K562 (cell line): ENCODE results near the gene UBXN11. TPM values are rescaled to one million over a fixed set of nuclear protein-coding genes. Genes with fewer than 3 reads are reported as not detected.

Source experiments
- FOXP1 ChIP-seq: sonication (generic); formaldehyde crosslinking; IDR thresholded peaks from 2 replicates; pipeline ENCODE4 v1.8.0; 2022; ENCODE audit warnings: mild to moderate bottlenecking, missing genetic modification reagents
- HDAC2 ChIP-seq: fragments of 450-650 bp; IDR thresholded peaks from 2 replicates; pipeline ENCODE4 v1.6.1; 2016; ENCODE audit warnings: mild to moderate bottlenecking
- HMG20A ChIP-seq: fragments of 450-650 bp; formaldehyde crosslinking; conservative IDR thresholded peaks from 2 replicates; pipeline ENCODE4 v1.4.0; 2020; ENCODE audit warnings: mild to moderate bottlenecking, mixed read lengths
- NFRKB ChIP-seq: fragments of 450-650 bp; IDR thresholded peaks from 2 replicates; pipeline ENCODE4 v1.6.1; 2016; ENCODE audit warnings: low read depth
- PHF8 ChIP-seq: fragments of 200-600 bp; sonication (generic); IDR thresholded peaks from 2 replicates; pipeline ENCODE4 v1.6.1; 2012; ENCODE audit warnings: mixed run types, mild to moderate bottlenecking, inconsistent platforms, low read length, moderate library complexity, borderline replicate concordance
- RBFOX2 ChIP-seq: fragments of 200-400 bp; formaldehyde crosslinking; IDR thresholded peaks from 2 replicates; pipeline ENCODE4 v1.6.1; 2017; ENCODE audit warnings: low read depth, mild to moderate bottlenecking, low read length, moderate library complexity
- RBM25 ChIP-seq: fragments of 200-400 bp; formaldehyde crosslinking; IDR thresholded peaks from 2 replicates; pipeline ENCODE4 v1.6.1; 2018; ENCODE audit warnings: low read length, low read depth, moderate library complexity; ENCODE audit not compliant: severe bottlenecking
- SMAD1 ChIP-seq: fragments of 150-350 bp; IDR thresholded peaks from 2 replicates; pipeline ENCODE4 v1.6.1; 2014; ENCODE audit warnings: low read length, low read depth; ENCODE audit not compliant: partially characterized antibody
- SRF ChIP-seq, 2 experiments: fragments of 250-450, 450-650 bp in 1 of 2; sonication (Bioruptor Pico) in 1 of 2; sonication (generic) in 1 of 2; formaldehyde crosslinking; IDR thresholded peaks; 2 replicates each; pipeline versions ENCODE4 v1.5.0 to v1.5.1; 2020 to 2022; ENCODE audit warnings: mild to moderate bottlenecking in 1 of 2, missing genetic modification reagents in 1 of 2
- polyA plus RNA-seq, 8 experiments: library from polyadenylated mRNA; depleted of rRNA in 4 of 8; stranded (reverse) in 5 of 8; unstranded in 3 of 8; fragments of >200 nt; fragmentation: Nextera tagmentation in 2 of 8; fragmentation: Illumina TruSeq in 1 of 8; extraction: Ambion mirVana in 2 of 8; extraction: Trizol in 1 of 8; gene quantifications; 2 replicates each; pipeline versions ENCODE4 v1.2.1 to v1.2.3, GENCODE V29; 2011 to 2014; ENCODE audit warnings: inconsistent platforms in 1 of 8, missing spikeins in 1 of 8
- total RNA-seq, 7 experiments: library from RNA; depleted of rRNA in 6 of 7; stranded (reverse); fragments of >200 nt in 6 of 7; fragmentation: Illumina TruSeq in 2 of 7; extraction: Trizol in 2 of 7; gene quantifications; 2 replicates each; pipeline versions ENCODE4 v1.2.1 to v1.2.3, GENCODE V29; 2011 to 2021; ENCODE audit warnings: low replicate concordance in 1 of 7
- TF ChIP-seq, protein P1 (sequence below): conservative IDR thresholded peaks from 2 replicates; pipeline ENCODE4 v1.6.1; 2011; ENCODE audit warnings: low read depth, mild to moderate bottlenecking, low read length; ENCODE audit not compliant: control insufficient read depth
- TF ChIP-seq, protein P2 (sequence below), 2 experiments: fragments of 450-650 bp; IDR thresholded peaks; 2 replicates each; pipeline ENCODE4 v1.6.1; 2016
- TF ChIP-seq, protein P3 (sequence below), 2 experiments: IDR thresholded peaks in 1 of 2; conservative IDR thresholded peaks in 1 of 2; 2 replicates each; pipeline ENCODE4 v1.6.1; 2016; ENCODE audit warnings: low read depth in 2 of 2, mild to moderate bottlenecking in 1 of 2, missing compliant biosample characterization in 1 of 2, missing genetic modification characterization in 1 of 2, moderate library complexity in 1 of 2
- TF ChIP-seq, protein P4 (sequence below): fragments of 250-450 bp; sonication (Bioruptor Pico); IDR thresholded peaks from 2 replicates; pipeline ENCODE4 v1.9.0; 2021; ENCODE audit warnings: mild to moderate bottlenecking, inconsistent platforms
- TF ChIP-seq, protein P5 (sequence below): sonication (generic); formaldehyde crosslinking; IDR thresholded peaks from 2 replicates; pipeline ENCODE4 v1.9.0; 2022; ENCODE audit warnings: mild to moderate bottlenecking, missing genetic modification reagents
- TF ChIP-seq, protein P6 (sequence below): fragments of 250-450 bp; sonication (Bioruptor Pico); IDR thresholded peaks from 2 replicates; pipeline ENCODE4 v1.4.0; 2020

The UBXN11 gene
- total and polyA plus RNA-seq, 9 of the 15 experiments (the other 6 are each of a cell fraction or from before 2014, with no cell fraction given) = 0.48 to 34.3 (median 11.3) TPM

DNA sequence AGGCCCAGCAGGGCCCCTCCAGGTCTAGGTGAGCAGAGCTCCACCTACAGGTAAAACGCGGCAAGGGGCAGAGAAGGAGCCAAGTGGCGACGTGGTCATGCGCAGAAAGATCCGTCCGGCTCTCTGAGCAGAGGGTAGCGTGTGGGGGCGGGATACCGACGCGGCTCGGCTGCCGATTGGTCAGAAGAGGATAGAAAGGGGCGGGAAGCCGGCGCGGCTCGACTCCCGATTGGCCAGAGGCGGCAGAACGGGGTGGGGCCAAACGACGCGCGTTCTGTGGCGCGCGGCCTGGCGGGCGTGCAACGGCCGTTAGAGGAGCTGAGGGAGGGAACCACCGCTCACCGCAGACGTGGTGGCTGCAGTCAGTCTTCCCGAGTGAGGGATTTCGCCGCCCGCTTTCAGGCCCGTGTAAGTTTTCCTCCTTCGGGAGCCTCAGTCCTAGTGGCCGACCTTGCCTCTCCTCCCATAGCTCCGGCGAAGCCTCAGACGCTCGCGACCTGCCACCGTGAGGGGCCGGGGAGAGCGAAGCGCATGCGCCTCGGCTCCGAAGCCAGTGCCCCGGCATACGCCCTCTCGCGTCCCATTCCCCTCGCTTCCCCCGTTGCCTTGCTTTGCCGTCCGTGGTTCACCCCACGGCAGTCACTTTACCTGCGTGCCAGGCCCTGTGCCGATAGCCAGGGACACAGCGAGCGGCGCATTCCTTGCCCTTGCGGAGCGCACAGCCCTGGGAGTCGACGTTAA is 72.4 kb downstream of the UBXN11 start, which contains the start of gene CEP85 (continued):
- TF ChIP-seq, protein P1, sequence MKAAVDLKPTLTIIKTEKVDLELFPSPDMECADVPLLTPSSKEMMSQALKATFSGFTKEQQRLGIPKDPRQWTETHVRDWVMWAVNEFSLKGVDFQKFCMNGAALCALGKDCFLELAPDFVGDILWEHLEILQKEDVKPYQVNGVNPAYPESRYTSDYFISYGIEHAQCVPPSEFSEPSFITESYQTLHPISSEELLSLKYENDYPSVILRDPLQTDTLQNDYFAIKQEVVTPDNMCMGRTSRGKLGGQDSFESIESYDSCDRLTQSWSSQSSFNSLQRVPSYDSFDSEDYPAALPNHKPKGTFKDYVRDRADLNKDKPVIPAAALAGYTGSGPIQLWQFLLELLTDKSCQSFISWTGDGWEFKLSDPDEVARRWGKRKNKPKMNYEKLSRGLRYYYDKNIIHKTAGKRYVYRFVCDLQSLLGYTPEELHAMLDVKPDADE = peak; percentile 48; the same call in 1 of the 2 replicates
- TF ChIP-seq, protein P2, sequence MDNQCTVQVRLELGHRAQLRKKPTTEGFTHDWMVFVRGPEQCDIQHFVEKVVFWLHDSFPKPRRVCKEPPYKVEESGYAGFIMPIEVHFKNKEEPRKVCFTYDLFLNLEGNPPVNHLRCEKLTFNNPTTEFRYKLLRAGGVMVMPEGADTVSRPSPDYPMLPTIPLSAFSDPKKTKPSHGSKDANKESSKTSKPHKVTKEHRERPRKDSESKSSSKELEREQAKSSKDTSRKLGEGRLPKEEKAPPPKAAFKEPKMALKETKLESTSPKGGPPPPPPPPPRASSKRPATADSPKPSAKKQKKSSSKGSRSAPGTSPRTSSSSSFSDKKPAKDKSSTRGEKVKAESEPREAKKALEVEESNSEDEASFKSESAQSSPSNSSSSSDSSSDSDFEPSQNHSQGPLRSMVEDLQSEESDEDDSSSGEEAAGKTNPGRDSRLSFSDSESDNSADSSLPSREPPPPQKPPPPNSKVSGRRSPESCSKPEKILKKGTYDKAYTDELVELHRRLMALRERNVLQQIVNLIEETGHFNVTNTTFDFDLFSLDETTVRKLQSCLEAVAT (IDR thresholded peaks at IDR 0.05) = peak; percentile 5 to 81; a peak in 1 of 4 replicates
- TF ChIP-seq, protein P3, sequence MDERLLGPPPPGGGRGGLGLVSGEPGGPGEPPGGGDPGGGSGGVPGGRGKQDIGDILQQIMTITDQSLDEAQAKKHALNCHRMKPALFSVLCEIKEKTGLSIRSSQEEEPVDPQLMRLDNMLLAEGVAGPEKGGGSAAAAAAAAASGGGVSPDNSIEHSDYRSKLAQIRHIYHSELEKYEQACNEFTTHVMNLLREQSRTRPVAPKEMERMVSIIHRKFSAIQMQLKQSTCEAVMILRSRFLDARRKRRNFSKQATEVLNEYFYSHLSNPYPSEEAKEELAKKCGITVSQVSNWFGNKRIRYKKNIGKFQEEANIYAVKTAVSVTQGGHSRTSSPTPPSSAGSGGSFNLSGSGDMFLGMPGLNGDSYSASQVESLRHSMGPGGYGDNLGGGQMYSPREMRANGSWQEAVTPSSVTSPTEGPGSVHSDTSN (CRISPR knock-in tag; IDR thresholded peaks at IDR 0.05; ENCODE audit: low read depth) = no peak
- TF ChIP-seq, protein P3 (tag; conservative IDR thresholded peaks at IDR 0.05; ENCODE audit: low read depth) = no peak
- peak; percentile 76; the same call in 1 of the 2 replicates for TF ChIP-seq FOXP1 (CRISPR knock-in tag)
- TF ChIP-seq SMAD1 = peak; percentile 55
- TF ChIP-seq, protein P4, sequence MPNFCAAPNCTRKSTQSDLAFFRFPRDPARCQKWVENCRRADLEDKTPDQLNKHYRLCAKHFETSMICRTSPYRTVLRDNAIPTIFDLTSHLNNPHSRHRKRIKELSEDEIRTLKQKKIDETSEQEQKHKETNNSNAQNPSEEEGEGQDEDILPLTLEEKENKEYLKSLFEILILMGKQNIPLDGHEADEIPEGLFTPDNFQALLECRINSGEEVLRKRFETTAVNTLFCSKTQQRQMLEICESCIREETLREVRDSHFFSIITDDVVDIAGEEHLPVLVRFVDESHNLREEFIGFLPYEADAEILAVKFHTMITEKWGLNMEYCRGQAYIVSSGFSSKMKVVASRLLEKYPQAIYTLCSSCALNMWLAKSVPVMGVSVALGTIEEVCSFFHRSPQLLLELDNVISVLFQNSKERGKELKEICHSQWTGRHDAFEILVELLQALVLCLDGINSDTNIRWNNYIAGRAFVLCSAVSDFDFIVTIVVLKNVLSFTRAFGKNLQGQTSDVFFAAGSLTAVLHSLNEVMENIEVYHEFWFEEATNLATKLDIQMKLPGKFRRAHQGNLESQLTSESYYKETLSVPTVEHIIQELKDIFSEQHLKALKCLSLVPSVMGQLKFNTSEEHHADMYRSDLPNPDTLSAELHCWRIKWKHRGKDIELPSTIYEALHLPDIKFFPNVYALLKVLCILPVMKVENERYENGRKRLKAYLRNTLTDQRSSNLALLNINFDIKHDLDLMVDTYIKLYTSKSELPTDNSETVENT (CRISPR knock-in tag) = peak; percentile 90
- TF ChIP-seq, protein P5, sequence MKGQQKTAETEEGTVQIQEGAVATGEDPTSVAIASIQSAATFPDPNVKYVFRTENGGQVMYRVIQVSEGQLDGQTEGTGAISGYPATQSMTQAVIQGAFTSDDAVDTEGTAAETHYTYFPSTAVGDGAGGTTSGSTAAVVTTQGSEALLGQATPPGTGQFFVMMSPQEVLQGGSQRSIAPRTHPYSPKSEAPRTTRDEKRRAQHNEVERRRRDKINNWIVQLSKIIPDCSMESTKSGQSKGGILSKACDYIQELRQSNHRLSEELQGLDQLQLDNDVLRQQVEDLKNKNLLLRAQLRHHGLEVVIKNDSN = no peak
- 0 out of 2 replicates have a peak, but pooled peaks have one; percentile 42 for TF ChIP-seq NFRKB
- peak; percentile 97 for TF ChIP-seq PHF8
- TF ChIP-seq HDAC2 = peak; percentile 87
- TF ChIP-seq, protein P6, sequence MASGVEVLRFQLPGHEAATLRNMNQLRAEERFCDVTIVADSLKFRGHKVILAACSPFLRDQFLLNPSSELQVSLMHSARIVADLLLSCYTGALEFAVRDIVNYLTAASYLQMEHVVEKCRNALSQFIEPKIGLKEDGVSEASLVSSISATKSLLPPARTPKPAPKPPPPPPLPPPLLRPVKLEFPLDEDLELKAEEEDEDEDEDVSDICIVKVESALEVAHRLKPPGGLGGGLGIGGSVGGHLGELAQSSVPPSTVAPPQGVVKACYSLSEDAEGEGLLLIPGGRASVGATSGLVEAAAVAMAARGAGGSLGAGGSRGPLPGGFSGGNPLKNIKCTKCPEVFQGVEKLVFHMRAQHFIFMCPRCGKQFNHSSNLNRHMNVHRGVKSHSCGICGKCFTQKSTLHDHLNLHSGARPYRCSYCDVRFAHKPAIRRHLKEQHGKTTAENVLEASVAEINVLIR = peak; percentile 54; the same call in 1 of the 2 replicates
- TF ChIP-seq RBFOX2 = peak; percentile 98
- TF ChIP-seq RBM25 = peak; percentile 98
- TF ChIP-seq SRF (CRISPR knock-in tag; IDR thresholded peaks at IDR 0.05) = peak in 1 of 2 experiments; percentile 78; a peak in 3 of 4 replicates
- TF ChIP-seq HMG20A (CRISPR knock-in tag) = peak; percentile 26; the same call in 1 of the 2 replicates
